ENCODE results near the gene ACAD9.

- TF ChIP-seq CTCF (IDR thresholded peaks at IDR 0.05) (no peak), POLR2A (IDR thresholded peaks at IDR 0.05) (no peak), POLR2AphosphoS5 (IDR thresholded peaks at IDR 0.05) (no peak)
Observed at GRCh38 chr3:128940252-128940651, 60.8 kb downstream of the ACAD9 start.
